HuH-7 (cell line): ENCODE measurements around the gene ZNF429.
A peak's percentile ranks its signal among the peaks of the same experiment; 100 is the strongest.
"Not testable (repeated sequence)": the region's sequence is repeated elsewhere in the genome, so short reads cannot be mapped to it uniquely, and the experiment has no call there.

Experiments used
- DNase-seq: peaks from one replicate; pipeline ENCODE4 v3.0.0; 2011; ENCODE audit warnings: low spot score

ZNF429 gene

DNA sequence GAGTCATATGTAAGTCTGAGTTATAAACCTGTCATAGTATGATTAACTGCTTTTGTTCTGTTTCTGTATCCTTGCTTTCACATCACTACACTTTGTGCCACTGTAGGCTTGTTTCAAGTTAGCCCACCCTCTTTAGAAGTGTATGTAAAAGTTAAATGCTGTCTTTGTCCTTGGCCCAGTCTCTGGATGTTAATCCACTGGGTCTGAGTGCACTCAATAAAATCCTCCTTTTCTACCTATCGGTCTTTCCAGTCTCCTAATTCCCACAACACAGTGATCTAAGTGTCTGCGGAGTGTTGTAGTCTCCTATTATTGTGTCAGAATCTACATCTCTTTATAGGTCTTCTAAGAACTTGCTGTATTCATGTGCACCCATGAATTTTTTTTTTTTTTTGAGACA is 14.1 kb downstream of the ZNF429 start:
- DNase-seq = no peak

DNA sequence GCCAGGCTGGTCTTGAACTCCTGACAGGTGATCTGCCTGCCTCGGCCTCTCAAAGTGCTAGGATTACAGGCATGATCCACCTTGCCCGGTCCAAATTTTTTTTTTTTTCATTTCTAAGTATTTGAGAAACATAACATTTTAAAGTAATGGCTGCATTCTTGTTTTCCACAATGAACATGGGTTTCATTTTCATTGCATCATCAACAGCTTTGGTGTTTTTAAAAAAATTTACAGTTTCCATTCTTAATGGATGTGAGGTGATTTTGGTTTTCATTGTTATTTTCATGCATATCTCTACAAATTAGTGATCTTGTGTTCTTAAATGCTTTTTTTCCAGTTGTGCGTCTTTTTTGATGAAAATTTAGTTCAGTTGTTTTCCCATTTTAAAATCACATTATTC is 27.5 kb downstream of the ZNF429 start:
- no peak for DNase-seq

DNA sequence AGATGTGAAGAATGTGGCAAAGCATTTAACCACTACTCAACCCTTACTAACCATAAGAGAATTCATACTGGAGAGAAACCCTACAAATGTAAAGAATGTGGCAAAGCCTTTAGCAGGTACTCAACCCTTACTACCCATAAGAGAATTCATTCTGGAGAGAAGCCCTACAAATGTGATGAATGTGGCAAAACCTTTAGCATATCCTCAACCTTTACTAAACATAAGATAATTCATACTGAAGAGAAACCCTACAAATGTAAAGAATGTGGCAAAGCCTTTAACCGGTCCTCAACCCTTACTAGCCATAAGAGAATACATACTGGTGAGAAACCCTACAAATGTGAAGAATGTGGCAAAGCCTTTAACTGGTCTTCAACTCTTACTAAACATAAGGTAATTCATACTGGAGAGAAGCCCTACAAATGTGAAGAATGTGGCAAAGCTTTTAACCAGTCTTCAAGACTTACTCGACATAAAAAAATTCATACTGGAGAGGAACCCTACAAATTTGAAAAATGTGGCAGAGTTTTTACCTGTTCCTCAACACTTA is 31.4 kb downstream of the ZNF429 start:
- DNase-seq = not testable (repeated sequence)

DNA sequence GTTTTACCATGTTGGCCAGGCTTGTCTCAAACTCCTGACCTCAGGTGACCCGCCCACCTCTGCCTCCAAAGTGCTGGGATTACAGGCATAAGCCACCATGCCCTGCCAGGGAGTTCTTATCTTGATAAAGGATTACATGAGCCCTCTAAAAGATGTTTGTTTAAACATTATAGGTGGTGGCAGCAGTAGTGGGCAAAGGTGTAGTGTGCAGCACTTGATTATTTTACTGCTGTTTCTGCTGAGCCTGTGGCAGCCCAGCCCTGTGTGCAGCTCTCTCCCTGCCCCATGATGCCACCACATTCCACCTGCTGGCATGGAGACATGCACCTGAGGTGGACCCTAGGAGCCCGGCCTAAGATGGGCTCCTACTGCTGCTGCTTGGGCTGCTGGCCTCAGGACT is 54.0 kb downstream of the ZNF429 start:
- no peak for DNase-seq

DNA sequence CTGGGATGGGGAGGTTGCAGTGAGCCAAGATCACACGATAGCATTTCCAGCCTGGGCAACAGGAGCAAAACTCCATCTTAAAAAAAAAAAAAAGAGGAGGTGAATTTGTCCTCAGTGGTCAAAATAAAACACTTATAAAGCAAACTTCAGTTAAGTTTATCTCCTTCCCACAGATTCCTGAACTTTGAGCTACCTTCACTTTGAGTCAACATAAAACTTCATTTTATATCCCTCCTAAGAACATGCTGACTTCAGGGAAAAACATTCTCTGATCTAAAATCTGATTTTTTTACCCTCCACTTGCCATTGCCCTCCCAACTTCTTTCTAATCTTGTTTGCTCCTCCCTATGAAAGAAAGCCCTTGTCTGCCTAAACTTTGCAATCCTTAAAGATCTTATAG is 59.0 kb downstream of the ZNF429 start:
- DNase-seq = no peak

DNA sequence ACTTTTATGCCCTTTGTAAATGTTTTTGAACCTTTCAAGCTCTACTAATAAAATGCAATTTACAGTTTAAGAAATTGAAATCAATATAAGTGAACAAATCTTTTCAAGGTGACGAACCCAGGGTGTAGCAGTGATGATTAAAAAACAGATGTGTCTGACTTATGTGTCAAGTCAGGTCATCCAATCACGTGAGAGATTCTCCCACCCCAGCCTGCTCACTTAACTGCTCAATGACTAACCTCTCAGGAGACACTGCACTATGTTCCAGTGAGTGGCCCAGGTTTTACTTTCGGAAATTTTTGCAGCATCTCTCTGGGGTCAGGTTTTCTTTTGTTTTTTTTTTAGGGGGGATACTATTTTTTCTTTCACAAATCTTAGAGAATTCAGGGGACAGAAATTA is 60.7 kb downstream of the ZNF429 start:
- no peak for DNase-seq

DNA sequence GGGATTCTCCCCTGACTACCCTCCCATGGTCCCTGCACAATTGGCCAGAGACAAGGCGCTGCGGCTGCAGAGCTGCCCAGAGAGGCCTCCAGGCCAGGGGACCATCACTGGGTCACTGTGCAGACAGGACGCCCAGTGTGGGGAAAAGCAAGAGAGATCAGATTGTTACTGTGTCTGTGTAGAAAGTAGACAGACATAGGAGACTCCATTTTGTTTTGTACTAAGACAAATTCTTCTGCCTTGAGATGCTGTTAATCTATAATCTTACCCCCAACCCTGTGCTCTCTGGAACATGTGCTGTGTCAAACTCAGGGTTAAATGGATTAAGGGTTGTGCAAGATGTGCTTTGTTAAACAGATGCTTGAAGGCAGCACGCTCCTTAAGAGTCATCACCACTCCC is 62.4 kb downstream of the ZNF429 start:
- DNase-seq = not testable (repeated sequence)

DNA sequence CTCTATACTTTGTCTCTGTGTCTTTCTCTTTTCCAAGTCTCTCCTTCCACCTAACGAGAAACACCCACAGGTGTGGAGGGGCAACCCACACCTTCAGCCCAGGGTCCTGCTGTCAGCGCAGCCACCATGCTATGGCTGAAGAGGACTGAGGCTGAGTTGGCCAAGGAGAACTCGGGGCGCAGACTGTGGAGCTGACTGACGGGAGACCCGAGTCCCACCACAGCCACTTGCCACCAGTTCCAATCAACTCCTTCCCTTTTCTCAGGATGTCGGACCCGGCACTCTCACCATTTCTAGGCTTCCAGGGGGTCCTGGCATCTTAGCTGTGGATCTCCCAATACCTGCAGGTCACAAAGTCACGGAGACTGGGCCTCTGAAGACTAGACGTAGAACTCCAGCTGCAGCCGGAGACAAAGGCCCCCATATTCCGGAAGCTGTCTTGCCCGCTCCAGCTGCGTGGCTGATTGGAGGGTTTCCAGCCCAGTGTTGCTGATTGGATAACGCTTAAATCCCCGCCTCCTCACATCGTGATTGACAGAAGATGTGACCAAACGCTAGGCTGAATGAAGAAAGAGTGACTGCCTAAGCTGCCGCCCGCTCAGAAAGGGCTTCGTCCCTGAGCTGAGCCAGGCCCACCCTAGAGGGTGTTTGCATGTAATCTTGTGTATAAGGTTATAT is 63.6 kb downstream of the ZNF429 start:
- peak; percentile 78 for DNase-seq

DNA sequence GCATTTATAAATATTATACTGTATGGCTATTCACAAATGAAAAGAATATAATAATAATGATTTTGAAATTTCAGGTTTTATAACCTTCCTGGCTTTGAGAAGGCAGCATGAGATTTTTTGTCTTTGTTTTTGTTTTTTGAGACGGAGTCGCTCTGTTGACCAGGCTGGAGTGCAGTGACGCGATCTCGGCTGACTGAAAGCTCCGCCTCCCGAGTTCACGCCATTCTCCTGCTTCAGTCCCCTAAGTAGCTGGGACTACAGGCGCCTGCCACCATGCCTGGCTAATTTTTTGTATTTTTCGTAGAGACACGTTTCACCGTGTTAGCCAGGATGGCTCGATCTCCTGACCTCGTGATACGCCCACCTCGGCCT is 64.1 kb downstream of the ZNF429 start:
- no peak for DNase-seq

DNA sequence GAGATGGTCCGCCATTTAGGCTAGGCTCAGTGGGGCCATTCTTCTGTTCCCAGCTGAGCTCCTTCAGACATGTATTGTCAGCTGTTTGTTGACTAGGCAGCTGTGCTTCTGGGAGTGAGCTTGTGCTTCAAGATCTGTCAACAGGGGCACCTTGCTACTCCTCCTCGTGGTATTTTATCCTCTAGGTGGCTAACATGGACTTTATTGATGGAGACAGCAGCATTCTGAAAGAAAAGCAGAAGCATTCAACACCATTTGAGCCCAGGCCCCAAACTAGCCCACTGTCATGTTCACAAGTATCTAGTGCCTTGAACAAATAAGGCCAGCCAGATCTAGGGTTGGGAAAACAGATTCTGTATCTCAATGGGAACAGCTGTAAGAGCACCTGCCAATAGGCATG is 65.9 kb downstream of the ZNF429 start:
- DNase-seq = no peak

DNA sequence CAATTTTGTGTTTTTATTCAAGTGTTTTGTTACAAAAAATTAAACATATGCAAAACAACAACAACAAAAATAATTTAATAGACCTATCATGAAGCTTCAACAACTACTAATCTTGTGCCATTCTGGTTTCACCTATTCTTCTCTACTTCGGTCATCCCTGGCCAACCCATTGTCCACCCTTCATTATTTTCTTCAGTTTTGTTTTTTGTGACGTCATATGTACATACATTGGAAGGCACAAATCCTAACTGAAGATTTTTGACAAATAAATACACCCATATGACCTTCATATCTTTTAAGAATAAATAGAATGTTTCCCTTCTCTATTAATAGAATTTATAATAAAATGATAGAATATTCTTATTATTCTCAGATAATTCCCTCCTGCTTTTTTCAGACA is 69.2 kb downstream of the ZNF429 start:
- no peak for DNase-seq

DNA sequence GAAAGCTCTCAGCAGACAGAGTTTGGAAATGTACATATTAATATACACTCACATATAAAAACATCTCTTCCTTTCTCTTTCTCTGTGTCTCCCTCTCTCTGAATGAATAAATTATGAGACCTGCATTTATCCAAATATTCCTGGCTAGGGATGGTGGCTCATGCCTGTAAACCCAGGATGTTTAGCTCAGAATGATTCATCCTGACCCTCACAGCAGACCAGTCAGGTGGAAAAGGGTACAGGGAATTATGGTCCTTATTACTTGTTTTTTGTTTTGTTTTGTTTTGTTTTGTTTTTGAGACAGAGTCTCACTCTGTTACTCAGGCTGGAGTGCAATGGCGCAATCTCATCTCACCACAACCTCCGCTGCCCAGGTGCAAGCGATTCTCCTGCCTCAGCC is 71.1 kb downstream of the ZNF429 start:
- no peak for DNase-seq

DNA sequence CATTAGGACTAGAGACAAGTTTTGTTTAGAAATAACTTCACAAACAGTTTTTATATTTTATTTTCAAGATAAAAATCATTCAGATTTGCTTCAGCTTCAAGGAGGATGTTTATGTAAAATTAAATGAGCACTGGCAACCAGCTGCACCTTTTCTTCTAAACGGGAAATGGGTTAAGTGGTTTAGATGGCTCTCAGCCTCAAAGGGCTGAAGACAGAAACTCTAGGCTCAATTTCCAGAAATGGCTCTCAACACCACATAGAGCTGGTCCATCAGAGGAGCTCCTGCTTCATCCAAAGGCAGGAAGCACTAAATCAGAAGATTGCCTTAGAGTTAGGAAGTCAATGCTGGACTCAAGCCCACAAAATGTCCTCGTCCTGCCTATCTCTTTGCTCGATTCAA is 74.7 kb downstream of the ZNF429 start:
- DNase-seq = no peak

DNA sequence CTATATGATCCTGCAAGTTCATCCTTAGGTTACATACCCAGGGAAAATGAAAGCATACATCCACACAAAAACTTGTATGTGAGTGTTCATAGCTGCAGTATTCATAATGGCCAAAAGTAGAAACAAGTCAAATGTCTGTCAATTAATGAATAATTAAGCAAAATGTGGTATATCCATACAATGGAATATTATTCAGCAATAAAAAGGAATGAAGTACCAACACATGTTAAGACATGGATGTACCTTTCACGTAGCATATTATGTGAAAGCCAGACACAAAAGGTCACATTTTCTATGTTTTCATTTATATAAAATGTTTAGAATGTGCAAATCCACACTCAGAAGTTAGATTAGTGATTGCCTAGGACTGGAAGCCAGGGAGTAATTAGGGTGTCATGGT is 75.4 kb downstream of the ZNF429 start:
- DNase-seq = no peak

DNA sequence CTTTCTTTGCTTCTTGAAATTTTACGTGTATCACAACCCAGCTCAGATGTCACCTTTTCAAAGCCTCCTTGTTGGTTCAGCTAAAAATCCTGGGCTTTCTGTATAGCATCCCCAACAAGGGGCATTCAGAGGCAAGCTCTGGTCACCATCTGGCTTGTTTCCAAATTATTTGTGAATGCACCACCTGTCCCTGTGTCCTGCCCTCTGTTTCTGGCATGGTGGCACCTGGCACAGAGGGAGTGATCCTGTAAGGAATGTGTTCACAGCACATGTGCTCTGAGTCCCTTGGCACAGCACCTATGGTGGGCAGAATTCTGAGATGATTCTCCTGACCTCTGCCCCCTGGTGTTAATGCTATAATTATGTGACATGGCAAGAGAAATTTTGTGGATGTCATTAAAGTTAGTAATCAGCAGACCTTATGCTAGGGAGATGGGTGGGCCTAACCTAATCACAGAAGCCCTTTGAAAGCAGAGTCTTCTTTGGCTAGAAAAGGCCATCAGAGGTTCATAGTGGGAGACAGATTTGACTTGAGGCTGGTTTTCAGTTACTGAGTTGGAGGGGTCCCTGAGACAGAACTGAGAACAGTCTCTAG is 76.3 kb downstream of the ZNF429 start:
- DNase-seq = no peak

DNA sequence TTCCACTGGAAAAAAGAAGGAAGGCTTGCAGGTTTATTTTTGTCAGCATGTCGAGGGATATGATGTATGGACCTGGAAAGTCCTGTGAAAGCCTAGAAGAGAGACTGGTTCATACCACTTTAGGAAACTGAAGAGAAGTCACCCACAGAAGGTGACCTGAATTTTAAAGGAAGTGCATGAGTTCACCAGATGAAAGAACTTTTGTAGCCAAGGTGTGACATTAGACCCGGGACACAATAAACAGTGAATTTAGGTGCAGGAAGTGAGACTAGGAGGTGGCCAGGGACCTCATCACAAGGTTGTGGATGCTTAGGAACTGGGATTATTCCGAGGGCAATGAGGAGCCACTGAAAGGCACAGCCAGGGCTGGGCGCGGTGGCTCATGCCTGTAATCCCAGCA is 79.1 kb downstream of the ZNF429 start:
- no peak for DNase-seq

DNA sequence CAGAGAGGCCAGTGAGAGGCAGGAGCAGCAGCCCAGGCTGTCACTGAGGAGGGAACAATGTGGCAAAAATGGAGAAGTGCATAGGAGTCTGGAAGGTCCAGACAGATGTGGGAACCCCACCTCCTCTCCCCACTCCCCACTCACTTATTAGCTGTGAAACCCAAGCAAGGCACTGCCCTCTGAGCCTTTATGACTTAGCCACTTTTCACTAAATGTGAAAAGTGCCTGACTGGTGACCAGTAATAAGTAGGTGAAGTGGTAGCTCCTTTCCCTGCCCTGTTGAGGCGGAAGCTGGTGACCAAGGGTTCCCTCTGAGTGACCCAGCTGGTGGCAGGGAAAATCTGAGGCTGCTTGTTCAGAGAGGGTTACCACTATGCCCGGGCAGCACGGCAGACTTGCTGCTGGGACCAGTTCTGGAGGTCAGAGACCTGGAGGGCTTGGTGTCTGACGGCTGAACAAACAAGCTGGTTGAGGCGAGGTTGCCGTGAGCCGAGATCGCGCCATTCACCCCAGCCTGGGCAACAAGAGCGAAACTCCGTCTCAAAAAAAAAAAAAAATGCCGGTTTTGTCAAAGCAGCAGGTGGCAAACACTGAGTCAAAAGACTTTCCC is 80.0 kb downstream of the ZNF429 start:
- DNase-seq = no peak

DNA sequence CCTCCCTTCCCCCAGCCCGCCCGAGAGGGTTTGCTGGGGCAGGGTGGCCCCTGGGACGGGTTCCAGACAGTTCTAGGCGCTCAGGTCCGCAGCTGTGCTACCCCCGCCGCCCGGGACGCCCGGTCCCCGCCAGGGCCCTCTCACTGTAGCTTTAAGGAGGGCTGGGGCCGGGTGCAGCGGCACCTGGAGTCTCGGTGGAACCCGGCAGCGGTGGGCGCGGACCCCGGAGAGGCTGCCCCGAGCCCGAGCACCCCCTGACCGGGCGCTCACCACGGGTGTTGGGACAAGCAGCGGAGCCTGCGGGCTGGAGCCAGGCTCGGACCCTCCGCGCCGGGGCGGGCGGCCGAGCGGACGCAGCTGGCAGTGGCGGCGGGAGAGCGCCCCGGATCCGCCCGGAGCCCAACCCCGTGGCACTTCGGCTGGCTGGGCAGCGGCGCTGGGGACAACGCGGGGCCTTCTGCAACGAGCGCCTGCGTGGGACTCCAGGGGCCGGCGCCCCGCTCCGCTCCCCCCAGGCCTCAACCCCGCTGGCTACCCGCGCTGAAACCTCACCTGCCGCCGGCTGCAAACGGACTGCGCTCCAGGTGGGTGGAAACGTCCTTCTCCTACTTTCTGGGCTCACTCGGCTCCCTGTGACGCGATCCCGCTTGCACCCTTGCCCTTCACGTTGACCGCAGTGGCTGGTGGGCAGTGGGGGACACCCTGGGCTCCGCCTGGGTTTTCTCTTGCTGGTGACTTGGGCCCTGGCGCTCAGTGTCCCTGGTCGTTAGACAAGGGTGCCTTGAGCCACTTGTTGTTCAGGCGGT is 81.1 kb downstream of the ZNF429 start:
- DNase-seq = peak; percentile 23

DNA sequence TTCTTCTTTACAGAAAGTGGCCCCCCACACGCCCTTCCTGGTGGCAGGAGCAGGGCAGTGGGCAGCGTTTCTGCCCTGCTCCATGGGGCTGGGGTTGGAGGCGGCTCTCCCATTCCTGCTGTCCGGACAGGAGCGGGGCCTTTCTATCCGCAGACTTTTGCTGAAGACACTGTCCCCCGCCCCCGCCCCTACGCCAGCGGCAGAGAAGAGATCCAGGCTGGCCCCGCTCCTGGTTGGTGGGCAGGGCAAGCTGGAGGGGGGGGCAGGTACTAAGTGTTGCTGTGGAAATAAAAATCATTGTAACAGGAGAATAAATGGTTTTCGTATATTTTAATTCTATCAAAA is 81.7 kb downstream of the ZNF429 start:
- no peak for DNase-seq

DNA sequence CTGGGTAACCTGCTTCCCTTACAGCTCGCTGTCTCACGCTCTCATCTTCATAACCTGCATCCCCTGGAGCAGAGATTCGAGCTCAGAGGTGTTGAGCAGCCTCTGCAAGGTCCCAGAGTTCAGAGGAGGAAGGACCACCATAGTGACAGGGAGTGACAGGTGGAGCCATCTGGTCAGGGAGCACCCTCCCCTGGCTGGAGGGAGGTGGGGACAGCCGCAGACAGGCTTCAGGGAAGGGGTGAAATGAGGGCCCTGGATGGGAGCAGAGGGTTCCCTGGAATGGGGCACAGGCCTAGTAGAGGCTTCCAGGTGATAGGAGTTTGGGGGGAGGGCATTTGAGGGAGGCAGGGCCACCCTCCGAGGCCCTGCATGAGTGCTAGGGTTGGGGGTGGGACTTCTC is 82.1 kb downstream of the ZNF429 start:
- no peak for DNase-seq

DNA sequence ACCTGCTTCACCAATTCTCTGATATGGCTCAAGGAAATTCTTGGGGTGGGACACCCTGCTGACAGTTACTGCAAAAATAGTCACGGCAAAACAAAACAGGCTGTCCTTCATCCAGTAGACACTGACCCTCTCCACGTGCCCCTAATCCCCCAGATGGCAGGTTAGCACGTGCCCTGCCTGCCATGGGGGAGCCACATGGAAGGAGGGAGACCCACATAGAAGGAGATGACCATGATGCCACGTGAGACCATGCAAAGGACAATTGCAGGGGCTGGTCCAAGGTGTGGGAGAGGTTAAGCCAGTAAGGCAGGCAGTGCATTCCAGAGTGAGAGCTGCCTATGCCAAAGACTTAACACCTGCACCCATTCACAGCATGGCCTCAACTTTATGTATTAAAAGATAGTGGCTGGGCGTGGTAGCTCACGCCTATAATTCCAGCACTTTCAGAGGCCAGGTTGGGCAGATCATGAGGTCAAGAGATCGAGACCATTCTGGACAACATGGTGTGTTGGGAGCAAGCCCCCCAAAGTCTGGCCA is 82.7 kb downstream of the ZNF429 start:
- no peak for DNase-seq

DNA sequence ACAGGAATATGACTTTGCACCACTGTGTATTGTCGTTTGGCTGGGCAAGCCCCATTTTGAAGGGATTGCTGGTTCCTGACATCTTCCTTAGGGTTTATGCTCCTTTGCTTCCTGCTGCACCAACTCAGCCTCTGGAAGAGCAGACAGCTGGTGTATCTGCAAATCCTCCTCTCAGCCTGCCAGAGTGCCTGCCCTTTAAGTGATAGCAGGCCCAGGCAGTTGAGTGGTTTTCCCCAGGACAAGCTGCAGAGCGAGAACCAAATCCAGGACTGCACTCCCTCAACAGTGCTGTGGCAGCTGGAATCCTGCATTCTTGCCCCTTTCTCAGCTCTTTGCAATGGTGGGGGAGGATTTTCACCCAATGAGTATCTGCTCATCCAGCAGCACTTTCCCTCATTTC is 85.5 kb downstream of the ZNF429 start:
- DNase-seq = no peak
